HEK293T (cell line): ENCODE data around the gene SCRN1.

ENCODE experiments used
- CTCF ChIA-PET: fragments of 350-600 bp; formaldehyde crosslinking; extraction: SDS; loops from one replicate; lab custom pipeline; 2021; ENCODE audit warnings: antibody characterized with exemption, inconsistent platforms; lab: Yijun Ruan, JAX
- POLR2A ChIA-PET: fragments of 350-600 bp; formaldehyde crosslinking; extraction: SDS; loops from one replicate; lab custom pipeline; 2020; ENCODE audit warnings: antibody characterized with exemption, inconsistent platforms; lab: Yijun Ruan, JAX
- DNase-seq: peaks from one replicate; pipeline ENCODE4 v3.0.0; 2012; ENCODE audit warnings: mixed read lengths; ENCODE audit errors: extremely low spot score
- ARNT ChIP-seq: fragments of 450-650 bp; IDR thresholded peaks from 2 replicates; pipeline ENCODE4 v1.6.1; 2017; ENCODE audit warnings: mild to moderate bottlenecking
- BHLHE40 ChIP-seq: fragments of 450-650 bp; IDR thresholded peaks from 2 replicates; pipeline ENCODE4 v1.6.1; 2016; ENCODE audit warnings: mild to moderate bottlenecking, moderate library complexity, borderline replicate concordance
- CTBP1 ChIP-seq: fragments of 450-650 bp; IDR thresholded peaks from 2 replicates; pipeline ENCODE4 v1.6.1; 2016; ENCODE audit warnings: borderline replicate concordance
- ELF4 ChIP-seq: fragments of 450-650 bp; IDR thresholded peaks from 2 replicates; pipeline ENCODE4 v1.6.1; 2017; ENCODE audit warnings: antibody characterized with exemption
- FOXA1 ChIP-seq: fragments of 450-650 bp; IDR thresholded peaks from 2 replicates; pipeline ENCODE4 v1.6.1; 2016; ENCODE audit warnings: mild to moderate bottlenecking
- FOXK2 ChIP-seq: fragments of 450-650 bp; IDR thresholded peaks from 2 replicates; pipeline ENCODE4 v1.6.1; 2016; ENCODE audit warnings: mild to moderate bottlenecking
- FOXM1 ChIP-seq: fragments of 450-650 bp; IDR thresholded peaks from 2 replicates; pipeline ENCODE4 v1.6.1; 2017; ENCODE audit warnings: mild to moderate bottlenecking, borderline replicate concordance
- HDGF ChIP-seq: fragments of 450-650 bp; IDR thresholded peaks from 2 replicates; pipeline ENCODE4 v1.6.1; 2017; ENCODE audit warnings: antibody characterized with exemption, borderline replicate concordance
- L3MBTL2 ChIP-seq: fragments of 450-650 bp; conservative IDR thresholded peaks from 2 replicates; pipeline ENCODE4 v1.6.1; 2016; ENCODE audit warnings: mild to moderate bottlenecking
- LEF1 ChIP-seq: fragments of 450-650 bp; IDR thresholded peaks from 2 replicates; pipeline ENCODE4 v1.6.1; 2017; ENCODE audit warnings: mild to moderate bottlenecking, borderline replicate concordance
- NFRKB ChIP-seq: fragments of 450-650 bp; IDR thresholded peaks from 2 replicates; pipeline ENCODE4 v1.6.1; 2016; ENCODE audit warnings: mild to moderate bottlenecking, moderate library complexity
- PKNOX1 ChIP-seq: fragments of 450-650 bp; IDR thresholded peaks from 2 replicates; pipeline ENCODE4 v1.6.1; 2016
- SP1 ChIP-seq: fragments of 450-650 bp; IDR thresholded peaks from 2 replicates; pipeline ENCODE4 v1.6.1; 2017
- SUZ12 ChIP-seq: fragments of 450-650 bp; IDR thresholded peaks from 2 replicates; pipeline ENCODE4 v1.6.1; 2016; ENCODE audit warnings: mild to moderate bottlenecking
- TARDBP ChIP-seq: fragments of 450-650 bp; IDR thresholded peaks from 2 replicates; pipeline ENCODE4 v1.6.1; 2016
- ZNF384 ChIP-seq: fragments of 450-650 bp; IDR thresholded peaks from 2 replicates; pipeline ENCODE4 v1.6.1; 2016

SCRN1 gene

GRCh38 chr7:29990931-29991330 is 1.3 kb upstream of the SCRN1 start:
- DNase-seq: no peak
- TF ChIP-seq SP1 (no peak), FOXA1 (no peak), LEF1 (no peak), CTBP1 (no peak), TARDBP (no peak), L3MBTL2 (no peak), HDGF (no peak), NFRKB (no peak), FOXK2 (no peak), PKNOX1 (no peak), SUZ12 (no peak), FOXM1 (no peak), ARNT (no peak), ZNF384 (no peak), BHLHE40 (no peak), ELF4 (no peak)
- CTCF ChIA-PET: no interaction called here
- POLR2A ChIA-PET: no interaction called here

GRCh38 chr7:29988424-29989256 is 961 bp downstream of the SCRN1 start:
- TF ChIP-seq LEF1 (no peak), L3MBTL2 (peak; percentile 84)
- CTCF ChIA-PET: interaction anchor here (1.4 kb wide), 1 partner anchor 73 kb away, joined by 4 read pairs; no protein-coding TSS in a partner anchor
- POLR2A ChIA-PET: interaction anchor here (1.1 to 1.5 kb wide), 3 partner anchors 17 to 40 kb away, joined by 4 to 6 read pairs (median 5); partner anchors contain the start of gene PLEKHA8
- DNase-seq: peak; percentile 43

GRCh38 chr7:29987811-29988317 is 1.7 kb downstream of the SCRN1 start:
- POLR2A ChIA-PET: interaction anchor here (1.1 to 1.5 kb wide), 3 partner anchors 18 to 41 kb away, joined by 4 to 6 read pairs (median 5); partner anchors contain the start of gene PLEKHA8
- CTCF ChIA-PET: interaction anchor here (1.4 kb wide), 1 partner anchor 74 kb away, joined by 4 read pairs; no protein-coding TSS in a partner anchor
- peak; percentile 48 for DNase-seq
- TF ChIP-seq FOXK2: 0 out of 2 replicates have a peak, but pooled peaks have one; percentile 42
- peak; percentile 58; the same call in 1 of the 2 replicates for TF ChIP-seq LEF1
- no peak for TF ChIP-seq BHLHE40
- no peak for TF ChIP-seq FOXA1
- 0 out of 2 replicates have a peak, but pooled peaks have one; percentile 29 for TF ChIP-seq NFRKB
- peak; percentile 12; the same call in 1 of the 2 replicates for TF ChIP-seq ELF4
- peak; percentile 23; the same call in 1 of the 2 replicates for TF ChIP-seq CTBP1
- TF ChIP-seq HDGF: no peak
- TF ChIP-seq SP1: no peak
- TF ChIP-seq SUZ12: no peak
- peak; percentile 90 for TF ChIP-seq ZNF384

DNA sequence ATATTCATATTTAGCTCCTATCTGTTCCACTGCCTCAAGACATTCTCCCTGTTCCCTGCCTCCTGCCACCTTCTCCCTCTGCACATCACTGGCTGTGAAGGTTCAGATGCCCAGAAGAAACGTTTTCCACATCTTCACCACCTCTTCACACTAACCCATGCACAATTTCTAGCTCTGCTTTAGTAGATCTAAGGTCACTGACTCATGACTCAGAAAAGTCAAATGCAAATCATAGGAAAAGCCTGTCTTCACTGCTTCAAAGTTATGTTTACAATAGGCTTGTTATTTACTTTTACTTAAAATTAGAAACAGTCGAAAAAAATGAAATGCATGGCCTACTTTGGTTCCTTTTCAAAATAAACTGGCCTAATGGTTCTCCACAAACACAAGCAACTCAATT is 2.5 kb downstream of the SCRN1 start:
- no peak for DNase-seq
- POLR2A ChIA-PET: interaction anchor here (1.3 to 1.5 kb wide), 2 partner anchors 19 to 41 kb away, joined by 4 to 6 read pairs; partner anchors contain the start of gene PLEKHA8
- CTCF ChIA-PET: interaction anchor here (1.4 kb wide), 1 partner anchor 75 kb away, joined by 4 read pairs; no protein-coding TSS in a partner anchor
- TF ChIP-seq SUZ12: no peak
- no peak for TF ChIP-seq ZNF384
- no peak for TF ChIP-seq FOXM1
- no peak for TF ChIP-seq FOXA1
- TF ChIP-seq SP1: no peak
- no peak for TF ChIP-seq HDGF
- no peak for TF ChIP-seq TARDBP
- no peak for TF ChIP-seq FOXK2
- no peak for TF ChIP-seq BHLHE40

GRCh38 chr7:29980151-29980550 is 9.4 kb downstream of the SCRN1 start:
- DNase-seq: no peak
- TF ChIP-seq FOXM1 (no peak), CTBP1 (no peak), ZNF384 (no peak), ARNT (no peak), TARDBP (no peak), NFRKB (no peak), LEF1 (no peak), FOXK2 (no peak), ELF4 (no peak), SP1 (no peak), HDGF (no peak), SUZ12 (no peak), BHLHE40 (no peak), PKNOX1 (no peak), L3MBTL2 (no peak), FOXA1 (no peak)
- ChIA-PET POLR2A (no interaction called here), CTCF (no interaction called here)

- TF ChIP-seq CTBP1 (no peak), FOXM1 (no peak), PKNOX1 (no peak), ARNT (no peak), TARDBP (no peak), ZNF384 (no peak), BHLHE40 (no peak)
- ChIA-PET POLR2A (interaction anchor here (1.2 kb wide), 1 partner anchor 13 kb away, joined by 3 read pairs; no protein-coding TSS in a partner anchor), CTCF (no interaction called here)
- DNase-seq: peak; percentile 42
Measured at GRCh38 chr7:29977886-29978651, 11.5 kb downstream of the SCRN1 start.
